ENCODE measurements around the gene SFXN2.
"Not testable (repeated sequence)": the region's sequence is repeated elsewhere in the genome, so short reads cannot be mapped to it uniquely, and the experiment has no call there.

The SFXN2 gene

DNA sequence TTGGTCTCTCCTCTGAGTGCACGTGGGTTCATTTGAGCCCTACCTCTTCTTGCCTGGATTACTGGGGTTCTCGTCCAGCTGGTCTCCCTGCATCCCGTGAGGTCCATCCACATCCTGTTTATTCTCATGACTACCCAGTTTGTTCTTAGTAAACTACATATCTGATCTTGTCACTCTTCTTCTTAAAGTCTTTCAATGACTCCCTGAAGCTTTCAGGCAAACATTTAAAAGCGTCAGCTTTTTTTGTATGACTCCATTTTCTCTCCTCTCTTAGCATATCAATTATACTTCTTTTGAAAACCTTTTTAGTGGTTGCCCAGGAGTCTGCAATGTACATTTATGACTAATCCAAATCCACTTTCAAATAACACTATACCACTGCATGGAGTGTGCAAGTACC is 7.5 kb downstream of the SFXN2 start:
- DNase-seq, result no peak

DNA sequence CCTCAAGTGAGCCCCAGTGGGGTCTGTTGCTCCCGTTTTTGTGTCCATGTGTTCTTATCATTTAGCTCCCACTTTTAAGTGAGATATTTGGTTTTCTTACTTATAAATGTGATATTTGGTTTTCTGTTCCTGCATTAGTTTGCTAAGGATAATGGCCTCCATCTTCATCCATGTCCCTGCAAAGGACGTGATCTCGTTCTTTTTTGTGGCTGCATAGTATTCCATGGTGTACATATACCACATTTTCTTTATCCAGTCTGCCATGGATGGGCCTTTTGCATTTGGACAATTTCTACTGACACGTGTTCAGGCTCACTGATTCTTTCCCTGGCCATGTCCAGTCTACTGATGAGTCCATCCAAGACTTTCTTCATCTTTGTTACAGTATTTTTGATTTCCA is 9.6 kb downstream of the SFXN2 start:
- DNase-seq, result no peak

DNA sequence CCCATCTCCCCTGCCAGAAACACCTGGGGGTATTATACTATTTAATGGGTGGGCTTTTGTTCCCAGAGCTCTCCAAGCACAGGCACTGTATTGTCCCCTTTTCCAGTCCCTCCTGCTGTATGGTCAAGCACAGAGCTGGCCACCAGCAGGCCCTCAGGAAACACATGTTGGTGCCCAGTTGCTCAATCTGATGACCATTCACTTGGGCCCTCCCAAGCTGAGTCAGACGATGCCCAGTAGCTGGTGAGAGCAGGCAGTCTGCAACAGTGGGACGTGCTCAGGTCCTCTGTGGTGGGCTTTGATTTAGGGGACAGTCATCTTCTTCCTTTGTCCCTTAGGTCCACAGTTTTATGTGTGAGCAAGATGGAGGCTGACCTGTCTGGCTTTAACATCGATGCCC is 11.8 kb downstream of the SFXN2 start:
- DNase-seq, result no peak

- no peak for DNase-seq
Observed at GRCh38 chr10:102727037-102727818, 12.8 kb downstream of the SFXN2 start.

DNA sequence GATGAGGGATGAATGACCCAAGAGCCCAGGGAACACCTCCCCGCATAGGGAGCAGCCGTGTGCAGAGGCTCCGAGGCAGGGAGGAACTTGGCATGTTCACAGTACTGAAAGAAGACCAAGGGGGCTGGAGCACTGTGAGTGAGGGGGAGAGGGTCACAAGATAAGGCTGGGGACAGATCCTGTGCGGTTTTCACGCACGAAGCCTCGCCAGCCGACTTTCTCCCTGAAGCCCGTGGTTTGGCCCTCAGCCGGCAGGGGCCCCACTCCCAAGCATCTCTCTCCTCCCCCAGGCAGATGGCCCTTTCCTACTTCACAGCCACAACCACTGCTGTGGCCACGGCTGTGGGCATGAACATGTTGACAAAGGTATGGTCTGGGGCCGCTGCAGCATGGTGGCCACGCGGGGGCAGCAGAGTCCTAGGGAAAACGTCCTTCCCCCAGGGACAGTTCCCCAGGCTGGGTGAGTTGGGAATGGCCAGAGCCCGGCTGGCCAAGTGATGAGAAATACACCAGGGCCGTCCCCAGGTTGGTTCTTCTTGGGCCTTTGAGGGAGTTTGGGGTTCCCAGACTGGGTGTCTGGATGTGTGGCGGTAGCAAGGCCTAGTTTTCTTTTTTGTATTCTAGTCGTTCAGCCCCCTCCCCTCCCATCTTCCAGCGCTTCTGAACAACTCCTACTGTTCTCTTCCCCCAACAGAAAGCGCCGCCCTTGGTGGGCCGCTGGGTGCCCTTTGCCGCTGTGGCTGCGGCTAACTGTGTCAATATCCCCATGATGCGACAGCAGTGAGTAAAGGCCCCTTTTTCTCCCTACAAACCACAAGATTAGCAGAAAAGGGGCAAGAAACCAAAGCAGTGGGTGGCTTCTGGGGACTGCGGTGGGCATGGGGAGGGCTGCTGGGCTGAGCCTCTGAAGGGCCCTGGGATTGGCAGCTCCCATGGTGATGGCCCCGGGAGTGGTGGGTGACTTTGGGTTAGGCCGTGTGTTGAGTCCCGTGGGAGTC is 14.9 kb downstream of the SFXN2 start:
- DNase-seq, result peak; percentile 26 to 59 (median 28)

GRCh38 chr10:102731222-102731800 is 16.9 kb downstream of the SFXN2 start:
- no peak for DNase-seq

DNA sequence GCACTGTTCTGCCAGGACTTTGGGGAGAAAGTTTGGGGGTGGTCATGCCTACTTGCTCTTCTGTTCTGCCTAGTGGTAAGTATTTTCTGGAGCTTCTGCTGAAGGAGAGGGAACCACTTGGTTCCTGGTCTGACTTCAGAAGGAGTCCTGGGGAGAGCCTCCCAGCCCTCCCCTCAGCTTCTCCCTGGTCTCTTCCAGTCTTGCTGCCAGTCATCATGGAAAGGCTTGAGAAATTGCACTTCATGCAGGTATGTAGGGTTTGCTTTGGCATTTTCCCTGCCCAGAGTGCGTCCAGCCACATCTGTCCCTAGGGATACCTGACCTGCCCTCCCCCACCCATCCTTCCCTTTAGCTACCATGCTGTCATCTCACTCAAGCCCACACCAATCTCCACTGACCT is 18.2 kb downstream of the SFXN2 start:
- DNase-seq, result no peak

- DNase-seq, result no peak
Observed at GRCh38 chr10:102735065-102735562, 20.7 kb downstream of the SFXN2 start.

- peak in 1 of 3 experiments; percentile 32 for DNase-seq
Observed at GRCh38 chr10:102738692-102739121, 24.3 kb downstream of the SFXN2 start.

DNA sequence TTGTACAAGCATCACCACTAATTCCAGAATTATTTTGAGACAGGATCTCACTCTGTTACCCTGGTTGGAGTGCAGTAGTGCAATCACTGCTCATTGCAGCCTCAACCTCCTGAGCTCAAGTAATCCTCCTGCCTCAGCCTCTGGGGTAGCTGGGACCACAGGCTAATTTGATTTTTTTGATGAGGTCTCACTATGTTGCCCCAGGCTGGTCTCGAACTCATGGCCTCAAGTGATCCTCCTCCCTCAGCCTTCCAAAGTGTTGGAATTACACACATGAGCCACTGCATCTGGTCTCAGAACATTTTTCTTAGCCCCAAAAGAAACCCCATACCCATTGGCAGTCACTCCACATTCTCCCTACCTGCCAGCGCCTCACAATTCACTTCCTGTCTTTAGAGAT is 25.8 kb downstream of the SFXN2 start:
- DNase-seq, result no peak

GRCh38 chr10:102741726-102742237 is 27.3 kb downstream of the SFXN2 start:
- peak in 1 of 3 experiments; percentile 17 for DNase-seq

GRCh38 chr10:102742313-102742712 is 27.9 kb downstream of the SFXN2 start:
- not testable (repeated sequence) for DNase-seq

- peak in 1 of 3 experiments; percentile 32 for DNase-seq
Observed at GRCh38 chr10:102743078-102743587, 28.7 kb downstream of the SFXN2 start.

DNA sequence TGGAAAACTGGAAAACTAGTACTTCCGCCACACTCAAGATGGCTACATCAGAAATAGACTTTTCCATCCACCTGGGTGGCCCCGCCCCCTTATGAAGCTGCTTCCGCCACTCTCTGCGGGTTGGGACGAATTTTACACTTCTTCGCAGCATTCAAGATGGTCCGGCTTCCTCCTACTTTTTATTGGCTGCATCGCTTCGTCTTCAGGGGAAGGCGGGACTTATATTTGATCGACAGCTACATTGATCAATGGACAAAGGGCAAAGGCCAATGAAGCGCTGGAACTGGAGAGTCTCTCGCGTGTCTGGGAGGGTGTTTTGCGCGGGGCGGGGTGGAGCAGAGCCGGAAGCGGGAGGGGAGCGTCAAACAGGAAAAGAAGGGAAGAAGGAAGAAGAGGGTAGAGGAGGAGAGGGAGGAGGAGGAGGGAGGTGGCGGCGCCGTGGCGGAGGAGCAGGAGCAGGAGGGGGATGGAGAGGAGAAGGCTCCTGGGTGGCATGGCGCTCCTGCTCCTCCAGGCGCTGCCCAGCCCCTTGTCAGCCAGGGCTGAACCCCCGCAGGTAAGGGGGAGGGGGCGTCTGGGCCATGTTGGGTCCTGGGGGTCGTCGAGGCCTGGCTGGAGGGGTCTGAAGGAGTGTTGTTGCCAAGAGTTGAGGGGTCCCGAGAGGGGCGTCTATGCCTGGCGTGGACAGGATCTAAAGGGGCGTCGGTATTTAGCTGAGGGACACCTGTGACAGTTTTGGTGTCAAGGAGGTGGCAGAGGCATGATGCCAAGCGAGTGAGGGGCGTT is 29.3 kb downstream of the SFXN2 start, which contains the start of gene WBP1L:
Gene WBP1L (plus strand): TSS at position 361 of the 786 bp plus-strand sequence. CDS start 106 bp downstream, at position 467.
- peak; percentile 93 to 99 (median 94) for DNase-seq

GRCh38 chr10:102744374-102745051 is 30.1 kb downstream of the SFXN2 start:
- peak in 2 of 3 experiments; percentile 6 to 20 for DNase-seq

GRCh38 chr10:102745157-102745556 is 30.7 kb downstream of the SFXN2 start:
- DNase-seq, result no peak

DNA sequence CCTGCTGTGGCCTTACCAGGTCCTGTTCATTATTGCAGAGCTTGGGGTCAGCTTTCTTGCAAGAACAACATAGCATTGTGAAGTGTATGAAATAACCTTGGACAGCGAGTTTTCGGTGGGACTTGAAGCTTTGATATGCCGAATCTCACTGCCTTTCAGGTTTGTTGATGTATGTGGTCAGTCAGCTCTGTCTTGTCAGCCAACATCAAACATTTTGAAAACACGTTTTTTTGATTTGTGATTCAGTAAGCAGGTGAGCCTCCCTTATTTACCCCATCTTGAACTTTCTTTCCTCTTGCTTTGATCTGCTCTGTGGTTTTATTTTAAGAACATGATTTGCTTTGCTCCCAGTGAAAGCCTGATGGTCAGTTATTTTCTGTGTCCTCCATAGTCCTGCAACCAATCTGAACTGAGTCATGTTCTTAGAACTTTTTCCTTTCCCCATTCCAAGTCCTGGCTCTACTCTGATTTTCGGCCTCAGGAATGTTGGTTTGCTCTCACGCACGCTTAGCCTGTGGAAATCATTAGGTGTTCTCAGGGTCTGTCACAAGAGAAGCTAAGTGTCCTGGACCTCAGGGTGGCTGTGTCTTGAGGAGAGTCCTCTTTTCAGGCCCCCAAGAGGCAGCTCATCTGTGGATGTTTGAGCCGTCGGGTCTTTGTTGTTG is 38.0 kb downstream of the SFXN2 start:
- no peak for DNase-seq

DNA sequence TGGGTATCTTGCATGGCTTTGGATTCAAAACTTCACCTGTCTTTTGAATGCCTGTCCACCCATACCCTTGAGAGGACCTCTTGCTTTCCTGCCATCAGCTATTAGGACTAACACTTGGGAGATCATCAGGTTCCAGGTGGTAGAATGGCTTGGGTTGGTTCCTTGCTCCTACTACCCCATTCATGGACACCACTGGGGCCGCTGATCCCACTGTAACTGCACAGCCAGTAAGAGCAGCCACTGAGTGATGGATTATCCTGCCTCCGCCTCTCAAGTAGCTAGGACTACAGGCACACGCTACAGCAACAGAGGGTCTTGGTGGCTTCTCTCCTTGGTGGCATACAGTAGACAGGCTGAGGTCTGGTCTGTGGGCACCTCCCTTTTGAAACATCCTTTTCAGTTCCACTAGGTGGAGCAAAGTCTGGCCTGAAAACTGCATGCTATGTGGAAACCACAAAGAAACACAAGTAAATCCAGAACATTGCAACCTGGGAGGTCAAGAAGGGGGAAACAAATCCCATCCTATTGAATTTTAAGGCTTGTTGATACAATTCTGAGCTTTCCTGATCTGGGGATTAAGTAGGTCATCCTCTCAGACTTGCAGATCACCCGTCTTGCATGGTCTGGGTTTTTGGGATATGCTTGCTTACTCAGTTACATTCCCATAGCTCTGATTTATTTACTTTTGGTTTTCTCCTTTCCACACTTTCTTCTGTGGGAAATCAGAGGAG is 38.7 kb downstream of the SFXN2 start:
- no peak for DNase-seq

GRCh38 chr10:102753718-102754117 is 39.3 kb downstream of the SFXN2 start:
- DNase-seq, result no peak

DNA sequence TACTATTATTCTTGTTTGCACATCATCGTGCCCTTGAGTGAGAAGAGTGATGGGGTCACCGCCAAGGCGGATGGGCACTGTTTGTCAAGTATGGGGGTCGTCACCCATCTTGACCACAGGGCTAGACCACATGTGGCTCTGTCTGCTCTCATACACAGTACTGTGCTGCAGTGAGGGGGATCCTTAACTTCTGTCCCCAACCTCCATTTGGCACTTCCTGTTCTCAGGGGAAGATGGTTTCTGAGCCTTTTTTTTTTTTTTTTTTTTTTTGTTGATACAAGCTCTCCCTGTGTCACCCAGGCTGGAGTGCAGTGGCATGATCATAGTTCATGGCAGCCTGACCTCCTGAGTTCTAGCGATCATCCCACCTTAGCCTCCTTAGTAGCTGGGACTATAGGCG is 42.9 kb downstream of the SFXN2 start:
- no peak for DNase-seq
